Measurements from ENCODE around the gene ACTL10.

Gene ACTL10

DNA sequence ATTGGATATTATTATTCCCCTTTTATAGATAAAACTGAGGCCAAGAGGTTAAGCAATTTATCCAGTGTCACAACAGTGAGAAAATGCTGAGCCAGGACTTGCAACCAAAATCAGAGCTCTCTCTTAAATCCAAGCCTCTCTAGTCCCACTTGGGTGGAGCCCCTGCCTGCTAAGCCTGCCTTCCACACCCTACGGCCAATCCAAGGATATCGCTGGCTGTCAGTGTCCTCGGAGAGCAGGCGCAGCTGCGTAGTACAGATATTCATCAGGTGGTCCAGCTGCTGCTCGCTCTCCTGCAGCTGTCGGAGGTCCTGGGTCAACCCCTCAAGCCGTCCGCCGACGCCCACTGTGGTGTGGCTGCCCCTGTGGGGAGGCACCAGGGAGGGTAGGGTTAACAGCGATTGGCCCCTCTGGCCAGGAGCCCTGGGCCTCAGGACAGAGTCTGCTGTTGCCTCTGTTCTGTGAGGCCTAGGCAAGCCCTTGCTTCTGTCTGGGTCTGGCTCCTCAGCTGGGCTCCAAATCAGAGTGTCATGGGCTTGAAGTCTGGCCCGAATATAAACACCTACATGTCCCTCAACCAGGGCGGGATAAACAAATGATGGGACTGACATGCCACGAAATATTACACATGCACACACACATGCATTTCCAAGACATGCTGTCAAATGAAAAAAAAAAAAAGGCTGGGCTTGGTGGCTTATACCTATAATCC, 11.4 kb downstream of the ACTL10 start:
- DNase-seq = no peak

DNA sequence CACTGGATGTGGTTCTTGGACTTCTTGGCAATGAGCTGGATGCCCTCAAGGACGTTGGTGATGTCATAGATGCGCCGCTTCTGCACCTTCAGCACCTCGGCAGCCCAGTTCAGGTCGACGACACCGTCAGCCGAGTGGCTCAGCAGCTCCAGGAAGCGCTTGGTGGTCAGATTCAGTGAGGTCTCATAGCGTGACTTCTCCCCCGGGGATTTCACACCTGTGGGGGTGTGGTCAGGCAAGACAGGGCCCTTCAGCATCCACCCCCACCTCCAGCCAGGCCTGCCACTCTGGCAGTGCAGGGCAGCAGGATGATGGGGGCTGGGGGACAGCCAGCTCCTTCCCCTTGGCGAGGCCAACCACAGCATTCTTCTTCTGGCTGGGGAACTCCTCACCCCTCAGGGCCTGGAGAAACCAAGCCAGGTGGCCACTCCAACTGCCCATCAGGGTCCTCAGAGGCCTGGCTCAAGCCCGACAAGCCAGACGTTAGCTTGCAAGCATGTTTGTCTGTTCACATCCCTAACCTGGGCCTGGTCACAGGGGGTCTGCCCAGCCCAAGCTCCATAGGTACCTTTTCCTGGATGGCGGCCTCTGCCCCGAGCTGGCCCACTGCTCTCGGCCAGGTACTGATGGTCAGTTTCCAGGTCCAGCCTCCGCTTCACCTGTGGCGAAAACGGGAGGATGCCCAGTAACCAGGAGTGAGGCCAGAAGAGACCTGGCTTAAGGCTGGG, 13.2 kb downstream of the ACTL10 start:
- DNase-seq = no peak

DNA sequence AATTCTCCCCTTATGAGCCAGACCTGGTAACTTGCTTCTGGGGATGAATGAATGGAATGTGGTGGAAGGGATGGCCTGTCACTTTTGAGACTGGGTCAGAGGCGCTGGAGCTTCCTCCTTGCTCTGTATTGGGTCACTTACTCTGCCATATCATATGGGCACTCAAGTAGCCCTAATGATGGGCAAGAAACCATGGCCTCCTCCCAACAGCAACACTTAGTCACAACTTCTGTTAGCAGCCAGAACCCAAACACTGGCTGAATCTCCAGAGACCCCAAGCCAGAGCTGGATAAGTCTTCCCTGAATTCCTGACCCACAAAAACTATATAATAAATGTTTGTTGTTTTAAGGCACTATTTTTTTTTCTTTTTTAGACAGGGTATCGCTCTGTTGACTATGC, 13.9 kb downstream of the ACTL10 start:
- DNase-seq = no peak

DNA sequence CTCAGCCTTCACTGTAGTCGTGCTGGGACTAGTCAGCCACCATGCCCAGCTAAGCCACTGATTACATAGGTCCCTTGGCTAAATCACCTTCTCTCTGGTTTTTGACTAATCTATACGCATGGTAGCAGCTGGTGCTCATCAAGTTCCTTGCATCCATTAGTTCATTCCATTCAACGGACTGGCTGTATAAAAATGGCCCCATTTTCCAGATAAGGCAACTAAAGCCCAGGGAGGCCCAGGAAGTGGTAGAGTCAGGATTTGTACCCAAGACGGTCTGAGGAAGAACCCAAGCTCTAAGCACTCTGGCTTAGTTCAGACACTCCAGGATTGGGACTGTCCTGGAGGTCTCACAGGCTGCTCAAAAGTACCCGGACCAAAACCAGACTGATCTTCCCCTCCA, 14.5 kb downstream of the ACTL10 start:
- DNase-seq = no peak

DNA sequence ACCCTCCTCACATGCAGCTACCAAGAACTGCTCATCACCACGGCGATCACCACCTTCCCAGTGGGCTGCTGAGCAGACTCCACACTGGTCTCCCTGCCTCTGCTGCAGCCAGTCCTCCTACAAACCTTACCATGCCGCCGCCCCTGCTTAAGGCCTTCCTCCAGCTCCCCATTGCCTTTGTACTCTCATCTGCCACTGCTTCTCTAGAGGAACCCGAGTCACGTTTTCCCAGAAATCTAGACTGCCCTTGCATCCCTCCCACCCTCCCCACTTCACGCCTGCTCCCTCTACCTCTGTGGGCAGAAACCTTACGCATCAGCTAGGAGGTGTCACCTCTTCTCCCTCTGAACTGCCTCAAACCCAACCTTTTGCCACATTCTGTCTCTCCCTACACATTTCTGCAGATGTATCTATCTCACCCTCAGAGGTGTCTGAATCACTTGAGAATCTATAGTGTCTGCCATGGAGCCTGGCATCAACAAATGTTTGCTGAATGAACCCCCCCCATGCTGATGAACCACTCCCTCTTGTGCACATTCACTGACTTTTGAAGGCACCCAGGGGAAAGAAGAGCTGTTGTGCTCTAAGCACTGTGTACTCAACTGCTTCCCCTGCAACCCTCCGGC, 15.1 kb downstream of the ACTL10 start:
- no peak for DNase-seq

DNA sequence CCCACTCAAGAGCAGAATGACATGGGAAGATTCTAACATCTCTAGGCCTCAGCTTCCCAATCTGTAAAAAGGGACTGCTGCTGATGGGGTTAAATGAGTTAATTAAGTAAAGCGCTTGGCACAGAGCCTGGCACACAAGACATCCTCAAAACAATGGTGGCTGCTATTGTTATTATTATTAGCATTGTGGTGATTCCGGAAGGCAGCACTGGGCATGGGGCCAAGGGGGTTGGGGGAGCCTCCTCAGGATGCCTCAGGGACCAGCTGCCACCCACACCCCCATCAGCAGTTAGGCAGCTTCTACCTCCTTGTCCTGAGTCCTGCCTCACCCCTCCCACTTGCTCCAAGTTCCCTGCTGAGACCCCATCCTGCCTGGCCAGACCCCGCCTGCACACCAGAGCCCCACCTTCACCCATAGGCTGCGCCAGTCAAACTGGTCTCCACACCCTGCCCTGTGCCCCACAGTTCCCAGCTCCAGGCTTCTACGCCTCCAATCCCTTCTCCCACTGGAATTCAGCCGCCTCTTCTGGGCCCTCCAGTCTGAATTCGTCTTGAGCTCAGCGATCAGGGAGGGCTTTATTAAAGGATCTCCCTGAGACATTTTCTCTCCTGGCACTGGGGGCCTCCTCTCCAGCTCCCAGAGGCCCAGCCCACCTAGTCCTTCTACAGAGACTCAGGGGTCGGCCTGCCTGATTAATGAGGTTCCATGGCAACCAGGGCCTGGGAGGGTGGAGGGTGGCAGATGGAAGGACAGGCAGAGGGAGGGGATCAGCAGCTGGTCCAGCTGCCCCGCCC, 18.0 kb downstream of the ACTL10 start:
- no peak for DNase-seq

DNA sequence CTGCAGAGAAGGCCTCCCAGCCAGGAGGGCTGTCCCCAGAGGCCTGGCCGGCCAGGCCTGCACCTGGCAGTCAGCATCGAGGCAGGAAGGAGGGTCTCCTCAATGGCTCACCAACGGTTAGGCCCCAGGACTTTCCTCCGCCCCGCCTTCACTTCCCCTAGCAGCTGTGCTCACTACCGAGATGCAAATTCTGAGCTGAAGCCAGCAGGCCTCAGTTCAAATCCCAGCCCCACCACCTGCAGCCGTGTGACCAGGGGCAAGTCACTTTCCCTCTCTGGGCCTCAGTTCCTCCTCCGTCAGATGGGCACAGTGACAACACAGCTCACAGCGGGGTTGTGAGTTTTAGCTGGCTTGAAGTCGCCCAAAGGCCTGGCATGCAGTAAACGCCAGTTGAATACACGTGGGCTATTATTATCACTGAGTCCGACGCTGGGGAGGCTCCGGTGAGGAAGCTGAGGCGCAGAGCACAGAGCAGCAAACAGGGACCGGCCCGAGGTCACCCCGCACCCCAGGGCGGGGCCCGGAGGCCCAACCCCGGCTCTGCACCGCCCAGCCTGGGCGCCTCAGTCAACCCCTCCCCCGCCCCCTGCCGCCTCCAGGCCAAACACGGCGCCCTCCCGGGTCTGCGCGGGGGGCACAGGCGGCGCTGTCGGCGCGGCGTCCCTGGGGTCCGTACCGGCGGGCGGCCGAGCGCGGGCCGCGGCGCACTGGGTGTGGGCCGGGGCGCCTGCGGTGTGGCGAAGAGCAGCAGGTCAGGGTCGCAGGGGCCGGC, 18.8 kb downstream of the ACTL10 start:
- no peak for DNase-seq

DNA sequence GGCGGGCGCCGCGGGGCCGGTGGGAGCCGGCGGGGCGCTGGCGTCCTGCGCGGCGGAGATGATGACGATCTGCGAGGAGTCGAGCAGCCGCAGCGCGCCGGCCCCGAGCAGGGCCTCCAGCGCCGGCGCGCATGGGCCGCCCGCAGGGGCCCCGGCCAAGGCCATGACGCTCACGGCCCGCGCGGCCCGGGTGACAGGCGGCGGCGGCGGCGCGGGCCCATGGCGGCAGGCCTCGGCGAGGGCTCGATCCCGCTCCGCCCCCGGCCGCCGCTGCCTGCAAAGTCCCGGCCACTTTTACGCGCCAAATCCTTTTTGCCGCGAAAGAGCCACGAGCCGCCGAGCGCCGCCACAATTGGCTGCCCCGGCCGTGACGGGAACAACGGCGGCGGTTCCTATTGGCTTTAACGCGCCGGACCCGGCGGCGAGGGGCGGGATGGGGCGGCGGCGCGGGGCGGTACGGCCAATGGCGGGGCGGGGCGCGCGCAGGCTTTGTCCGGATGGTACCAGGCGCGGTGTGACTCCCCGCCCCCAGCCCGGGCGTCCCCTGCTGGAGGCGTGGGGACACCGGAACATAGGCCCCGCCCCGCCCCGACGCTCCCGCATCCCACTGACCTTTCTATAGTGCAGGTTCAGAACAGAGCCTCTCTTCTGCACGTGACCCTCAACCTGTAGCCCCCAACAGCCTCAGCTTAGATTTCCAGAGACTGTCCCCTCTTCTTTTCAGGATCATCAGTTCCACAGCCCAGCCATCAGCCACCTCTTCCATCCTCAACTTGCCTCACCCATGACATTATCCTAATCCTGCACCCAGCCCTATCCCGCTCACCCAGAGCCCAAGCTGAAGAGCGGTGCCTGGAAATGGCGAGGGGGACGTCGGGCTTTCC, 19.6 kb downstream of the ACTL10 start, which contains the start of gene E2F1:
Gene E2F1 (minus strand): TSS at position 286 of the 884 bp plus-strand sequence. CDS start 121 bp downstream, at position 165.
- DNase-seq = peak; percentile 92

DNA sequence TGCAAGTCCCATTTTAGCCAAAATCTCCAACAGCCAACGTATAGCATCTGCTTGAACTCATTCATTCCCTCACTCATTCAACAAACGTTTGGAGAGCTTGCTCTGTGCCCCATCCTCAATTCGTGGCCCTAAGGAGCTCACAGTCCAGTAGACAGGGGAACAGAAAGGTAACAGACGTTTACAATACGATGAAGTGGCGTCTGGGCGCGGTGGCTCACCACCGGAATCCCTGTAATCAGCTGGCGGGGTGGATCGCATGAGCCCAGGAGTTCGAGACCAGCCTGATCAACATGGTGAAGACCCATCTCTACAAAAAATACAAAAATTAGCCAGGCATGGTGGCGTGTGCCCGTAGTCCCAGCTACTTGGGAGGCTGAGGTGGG, 20.2 kb downstream of the ACTL10 start:
- no peak for DNase-seq

DNA sequence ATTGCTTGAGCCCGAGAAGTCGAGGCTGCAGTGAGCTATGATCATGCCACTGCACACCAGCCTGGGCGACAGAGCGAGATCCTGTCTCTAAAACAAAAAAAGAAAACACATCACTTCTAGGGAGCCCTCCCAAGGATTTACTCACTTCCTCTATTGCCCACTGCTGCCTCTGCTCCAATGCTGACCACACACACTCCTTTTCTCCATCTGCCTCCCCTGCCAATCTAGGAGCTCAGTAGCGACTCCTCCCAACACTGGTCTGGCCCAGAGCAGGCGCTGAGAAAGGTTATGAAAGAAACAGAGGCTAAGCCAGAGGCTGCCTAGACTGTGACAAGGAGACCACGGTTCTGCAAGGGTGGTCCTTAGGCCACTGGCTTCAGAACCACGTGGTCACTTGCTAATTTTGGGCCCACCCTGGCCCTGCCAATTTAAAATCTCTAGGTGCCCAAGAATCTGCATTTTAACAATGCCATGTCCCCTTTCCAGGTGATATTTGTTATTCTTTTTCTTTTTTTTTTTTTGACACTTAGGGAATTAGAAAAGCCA, 20.7 kb downstream of the ACTL10 start:
- no peak for DNase-seq

DNA sequence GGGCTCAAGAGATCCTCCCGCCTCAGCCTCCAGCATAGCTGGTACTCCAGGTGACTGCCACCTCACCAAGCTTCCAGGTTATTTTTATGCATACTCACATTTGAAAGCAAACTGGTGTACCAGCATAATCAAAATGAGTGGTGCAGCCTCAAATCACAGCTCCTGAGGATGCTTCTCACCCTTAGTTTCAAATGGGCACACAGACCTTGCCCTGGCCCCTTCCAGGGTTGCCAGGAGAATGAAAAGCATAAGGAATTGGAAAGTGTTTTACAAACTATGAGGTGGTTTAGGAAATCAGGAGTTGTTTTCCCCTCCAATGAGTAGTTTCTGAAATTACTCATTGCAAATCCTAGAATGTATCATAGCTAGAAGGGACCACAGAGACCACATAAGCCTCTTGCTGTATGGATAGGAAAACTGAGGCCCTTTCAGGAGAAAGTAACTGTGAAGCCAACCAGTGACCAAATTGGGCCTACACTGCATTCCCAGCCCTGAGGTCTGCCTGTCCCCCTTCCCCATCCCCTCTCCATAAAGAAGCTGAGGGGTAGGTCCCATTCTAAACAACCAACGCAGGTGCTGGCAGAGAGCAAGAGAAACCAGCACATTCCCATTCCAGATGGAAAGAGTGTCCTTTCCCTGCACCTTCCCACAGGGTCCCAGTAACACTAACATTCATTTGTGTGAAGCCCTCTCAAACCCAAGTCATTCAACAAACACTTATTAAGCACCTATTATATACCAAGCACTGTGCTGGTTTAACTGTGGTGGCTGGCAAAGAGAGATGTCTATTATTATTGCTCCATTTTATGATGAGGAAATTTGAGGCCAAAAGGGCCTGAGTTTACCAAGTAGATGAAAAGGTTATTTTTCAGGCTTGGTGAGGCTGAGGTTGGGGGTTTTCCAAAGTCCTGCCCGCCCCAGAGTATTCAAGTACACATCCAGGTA, 21.5 kb downstream of the ACTL10 start:
- DNase-seq = no peak

DNA sequence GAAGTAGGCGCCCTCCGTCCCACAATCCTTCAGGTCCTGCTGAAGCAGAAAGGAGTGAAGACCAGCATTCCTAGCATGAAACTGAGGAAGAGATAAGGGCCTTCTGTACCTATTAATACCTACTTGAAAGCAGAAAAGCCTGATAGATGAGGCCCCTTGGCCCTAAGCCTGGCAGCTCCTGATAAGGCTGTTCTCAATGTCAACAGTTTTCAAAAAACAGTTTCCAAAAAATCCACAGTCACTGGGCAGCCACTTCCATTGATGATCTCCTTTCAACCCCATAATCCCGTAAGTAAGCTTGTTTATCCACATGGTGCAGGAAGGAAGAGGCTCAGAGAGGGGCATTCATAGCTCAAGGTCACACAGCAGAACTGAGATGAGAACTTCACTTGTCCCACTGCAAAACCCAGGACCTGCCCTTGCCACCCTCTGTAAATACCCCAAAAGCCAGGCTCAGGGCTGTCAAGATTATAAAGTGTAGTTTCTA, 22.2 kb downstream of the ACTL10 start:
- no peak for DNase-seq

DNA sequence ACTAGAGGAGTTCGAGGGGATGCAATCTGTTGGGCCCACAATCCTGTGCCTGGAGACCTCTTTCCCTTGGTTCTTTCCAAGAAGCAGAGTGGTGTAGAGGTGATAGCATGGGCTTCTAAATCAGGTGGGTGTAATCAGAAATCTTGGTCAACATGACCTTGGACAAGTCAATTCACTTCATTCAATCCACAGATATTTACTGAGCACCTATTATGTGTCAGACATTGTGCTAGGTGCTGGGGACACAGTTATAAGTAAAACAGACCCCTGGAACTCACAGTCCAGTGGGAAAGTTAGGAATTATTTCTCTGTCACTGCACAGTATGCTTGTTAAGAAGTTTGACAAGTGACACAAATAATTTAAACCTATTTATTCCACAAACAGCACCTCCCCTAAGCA, 22.8 kb downstream of the ACTL10 start:
- DNase-seq = no peak

DNA sequence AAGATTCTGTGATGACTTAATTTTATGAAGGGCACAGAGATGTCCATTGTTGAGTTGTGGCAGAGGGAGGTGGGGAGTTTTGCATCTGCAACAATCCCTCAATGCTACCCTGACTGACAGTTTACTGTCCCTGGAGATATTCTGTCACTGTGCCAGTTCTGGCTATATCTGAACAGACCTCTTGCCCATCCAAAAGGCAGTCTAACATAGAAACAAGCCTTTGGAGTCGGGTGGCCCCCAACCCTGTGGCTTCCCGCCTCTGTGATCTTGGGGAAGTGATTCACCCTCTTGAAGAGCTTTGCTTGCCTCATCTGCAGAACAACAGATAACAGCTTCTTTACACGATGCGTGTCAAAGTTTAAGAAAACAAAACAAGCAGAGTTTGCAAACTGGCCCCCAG, 23.2 kb downstream of the ACTL10 start:
- peak; percentile 31 to 44 for DNase-seq

DNA sequence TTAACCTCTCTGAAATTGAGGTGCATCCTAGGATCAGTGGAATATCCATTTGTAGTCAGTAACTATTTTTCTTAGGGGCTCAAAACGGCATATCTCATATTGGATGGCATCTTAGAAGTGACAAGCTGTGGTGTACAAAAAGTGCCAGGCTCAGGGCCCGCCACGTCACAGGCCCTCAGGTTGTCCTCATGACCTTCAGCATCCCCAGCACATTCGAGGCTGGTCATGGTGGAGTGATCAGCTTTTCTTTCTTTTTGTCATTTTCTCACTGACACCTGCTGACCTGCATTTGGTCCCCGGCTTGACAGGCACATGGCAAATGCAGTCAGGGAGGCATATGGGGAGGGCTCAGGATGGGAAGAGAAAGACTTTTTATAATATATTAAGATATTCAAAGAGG, 26.5 kb downstream of the ACTL10 start:
- no peak for DNase-seq

DNA sequence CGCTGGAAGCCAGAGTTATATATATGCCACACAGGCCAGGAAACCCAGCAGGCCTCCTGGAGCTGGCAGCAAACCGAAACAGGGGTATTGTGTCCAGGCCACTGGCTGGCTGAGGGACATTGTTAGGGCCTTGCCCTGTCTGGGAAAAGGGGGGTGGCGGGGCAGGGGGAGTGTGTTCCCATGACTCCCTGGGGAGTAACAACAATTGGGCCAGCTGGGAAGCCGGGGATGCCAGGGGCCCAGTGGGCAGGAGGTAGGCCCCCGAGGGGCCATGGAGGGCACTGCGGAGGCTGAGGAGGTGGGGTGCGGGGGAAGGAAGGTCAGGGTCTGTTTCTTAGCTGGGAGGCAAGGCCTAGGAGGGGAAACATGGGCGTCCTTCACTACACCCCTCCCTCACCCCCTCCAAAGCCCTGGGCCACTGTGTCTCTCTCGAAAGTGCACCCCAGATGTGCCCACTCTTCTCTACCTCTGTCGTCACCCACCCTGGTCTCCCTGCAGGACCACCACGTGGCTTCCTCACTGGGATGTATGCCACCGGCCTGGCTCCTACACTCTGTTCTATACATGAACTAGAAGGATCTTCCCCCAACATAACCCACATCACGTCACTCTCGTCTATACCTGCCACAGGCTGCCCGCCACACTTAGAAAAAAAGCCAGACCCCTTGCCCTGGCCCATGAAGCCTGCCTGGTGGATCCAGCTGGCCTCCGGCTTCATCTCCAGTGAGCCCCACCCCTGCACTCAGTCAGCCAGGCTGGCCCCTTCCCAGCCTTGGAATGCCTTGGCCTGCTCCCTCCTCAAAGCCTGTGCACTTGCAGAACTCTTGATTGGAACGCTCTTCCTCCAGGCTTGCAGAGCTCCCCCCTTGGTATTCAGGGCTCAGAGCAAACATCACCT, 27.2 kb downstream of the ACTL10 start:
- no peak for DNase-seq

DNA sequence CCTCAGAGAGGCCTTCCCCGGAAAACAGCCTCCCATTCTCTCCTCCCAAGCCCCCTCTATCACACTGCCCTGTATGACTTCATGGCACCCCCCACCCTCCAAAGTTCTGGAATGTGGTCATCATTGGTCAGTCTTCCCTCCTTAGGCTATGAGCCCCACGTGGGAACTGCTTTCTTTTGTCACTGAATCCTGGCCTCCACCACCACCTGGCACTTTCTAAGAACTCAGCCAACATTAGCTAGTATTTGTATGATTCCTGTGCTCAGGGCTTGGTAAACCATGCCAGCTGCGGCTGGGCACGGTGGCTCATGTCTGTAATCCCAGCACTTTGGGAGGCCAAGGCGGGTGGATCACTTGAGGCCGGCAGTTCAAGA, 27.9 kb downstream of the ACTL10 start:
- no peak for DNase-seq

DNA sequence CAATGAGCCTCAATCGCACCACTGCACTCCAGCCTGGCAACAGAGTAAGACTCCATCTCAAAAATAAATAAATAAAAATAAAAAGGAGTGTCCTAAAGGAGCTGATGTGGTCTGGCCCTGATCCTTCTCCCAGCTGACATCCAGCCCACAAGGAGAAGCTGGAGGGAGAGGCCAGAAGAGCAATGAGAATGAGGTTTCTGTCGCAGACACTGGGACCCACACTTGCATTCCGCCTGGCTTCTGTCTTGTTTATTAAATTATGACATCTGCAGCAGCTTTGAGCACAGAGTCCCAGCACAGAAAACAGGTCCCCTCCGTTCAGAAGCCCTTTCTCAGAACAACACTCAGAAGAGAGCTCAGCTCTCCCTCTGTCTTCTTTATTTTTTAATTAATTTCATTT, 29.7 kb downstream of the ACTL10 start:
- DNase-seq = no peak

DNA sequence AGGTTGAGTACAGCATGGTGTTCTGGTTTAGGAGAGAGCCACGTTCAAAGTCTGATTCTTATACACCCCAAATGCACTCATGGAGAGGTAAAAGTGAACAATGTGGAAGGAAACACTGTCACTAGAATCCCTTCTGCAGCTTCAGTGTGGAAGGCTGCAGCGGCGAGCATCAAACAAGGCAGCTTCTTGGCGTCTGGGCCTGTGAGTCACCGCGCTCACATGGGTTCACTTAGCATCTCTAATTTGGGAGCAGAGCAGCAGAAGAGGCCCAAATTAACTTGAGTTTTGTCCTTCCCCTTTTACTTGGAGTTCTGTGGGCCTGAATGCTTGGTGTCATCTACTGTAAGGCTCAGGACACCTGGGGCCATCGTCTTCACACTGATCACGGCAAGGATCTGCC, 30.4 kb downstream of the ACTL10 start:
- DNase-seq = no peak
